ENCODE data around the gene ILDR2.

ILDR2 gene

DNA sequence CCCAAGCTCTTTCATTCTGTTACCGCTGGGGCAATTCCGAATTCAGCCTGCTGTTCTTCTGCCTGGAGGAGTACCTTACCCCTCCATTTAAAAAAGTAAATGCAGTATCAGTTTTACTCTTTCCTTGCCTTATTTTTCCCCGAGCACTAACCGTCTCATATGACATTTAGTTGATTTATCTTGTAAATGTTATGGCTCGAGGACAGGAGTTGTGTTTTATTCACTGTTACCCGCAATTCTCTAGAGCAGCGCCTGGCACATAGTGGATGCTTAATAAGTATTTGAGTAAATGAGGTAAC is 98.9 kb downstream of the ILDR2 start:
- TF ChIP-seq CTCF (IDR thresholded peaks at IDR 0.05; ENCODE audit: borderline replicate concordance, insufficient read depth, low read depth, low read length) = no peak
- H3K4me3 ChIP-seq (ENCODE audit: low read depth, low read length) = peak overlapping the region; percentile 28

DNA sequence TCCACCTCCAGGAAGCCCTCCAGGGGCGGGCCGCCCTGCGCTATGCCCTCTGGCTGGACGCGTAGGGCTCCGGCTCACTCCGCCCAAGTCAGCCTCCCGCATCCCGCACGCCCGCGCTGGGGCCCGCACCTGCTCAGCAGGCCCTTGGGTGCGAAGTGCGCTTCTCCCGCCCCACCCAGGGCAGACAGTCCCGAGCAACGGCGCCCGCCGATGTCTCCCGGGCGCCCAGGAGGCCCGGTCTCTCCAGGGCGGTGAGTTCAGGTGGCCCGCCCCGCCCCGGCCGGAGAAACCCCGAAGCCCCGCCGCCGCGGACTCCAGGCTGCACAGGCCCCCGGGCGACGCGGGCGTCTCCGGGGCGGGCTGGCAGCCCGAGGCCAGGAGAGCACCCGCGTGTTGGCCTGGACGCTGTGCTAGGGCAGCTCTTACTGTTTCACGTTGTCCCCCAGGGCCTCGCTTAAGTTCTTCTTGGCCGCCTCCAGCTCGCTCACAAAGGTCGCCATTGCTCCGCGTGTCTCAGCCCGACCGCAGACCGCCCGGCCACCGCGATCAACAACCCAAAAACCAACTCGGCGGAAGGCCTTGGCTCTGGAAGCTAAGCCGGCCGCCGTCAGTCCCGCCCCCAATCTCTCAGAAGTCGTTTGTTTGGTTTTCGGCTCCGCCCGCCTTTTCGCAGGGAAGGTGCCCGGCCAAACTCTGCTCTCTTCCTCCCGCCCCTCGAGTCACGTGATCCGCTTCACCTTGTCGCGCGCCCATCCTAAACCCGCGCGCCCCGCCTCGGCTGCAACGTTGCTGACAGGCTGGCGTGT is 99.4 kb downstream of the ILDR2 start, which contains the start of gene TADA1:
Gene TADA1 (minus strand): TSS at position 531 of the 806 bp plus-strand sequence. CDS start 31 bp downstream, at position 500.
- TF ChIP-seq CTCF (IDR thresholded peaks at IDR 0.05; ENCODE audit: borderline replicate concordance, insufficient read depth, low read depth, low read length) = no peak
- H3K4me3 ChIP-seq (ENCODE audit: low read depth, low read length) = peak within 1 kb of the TSS; percentile 80

DNA sequence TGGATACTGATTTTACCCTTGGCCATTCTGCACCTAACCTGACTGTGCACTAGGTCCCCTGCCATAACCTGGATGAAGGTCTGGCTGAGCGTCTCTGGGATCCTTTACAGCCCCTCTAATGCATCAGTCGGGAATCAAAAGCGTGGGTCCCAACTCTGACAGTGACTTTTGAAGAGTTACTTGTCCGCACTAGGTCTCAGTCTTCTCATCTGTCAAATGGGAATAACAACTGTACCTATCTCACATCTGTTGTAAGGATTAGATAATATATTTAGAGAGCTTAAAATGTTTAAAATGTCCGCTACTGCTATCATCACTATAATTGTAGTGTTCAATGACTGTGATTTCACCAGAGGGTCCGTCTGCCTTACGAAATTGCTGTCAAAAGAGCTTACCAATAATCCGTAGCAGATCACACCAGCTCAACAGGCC is 100.0 kb downstream of the ILDR2 start:
- H3K4me3 ChIP-seq (ENCODE audit: low read depth, low read length) = peak overlapping the region; percentile 80
- no peak for TF ChIP-seq CTCF (IDR thresholded peaks at IDR 0.05; ENCODE audit: borderline replicate concordance, insufficient read depth, low read depth, low read length)

DNA sequence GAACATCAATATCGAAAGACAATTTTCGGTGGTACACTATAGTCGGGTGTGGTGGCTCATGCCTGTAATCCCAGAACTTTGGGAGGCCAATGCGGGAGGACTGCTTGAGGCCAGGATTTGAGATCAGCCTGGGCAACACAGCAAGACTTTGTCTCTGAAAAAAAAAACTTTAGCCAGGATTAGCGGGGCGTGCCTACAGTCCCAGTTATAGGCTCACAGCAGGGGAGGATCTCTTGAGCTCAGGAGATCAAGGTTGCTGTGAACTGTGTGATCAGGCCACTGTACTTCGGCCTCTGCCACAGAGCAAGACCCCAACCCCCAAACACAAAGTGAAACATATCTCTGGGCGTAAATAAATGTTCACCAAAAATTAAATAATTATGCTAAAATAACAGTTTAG is 100.9 kb downstream of the ILDR2 start:
- no peak overlapping the region for H3K4me3 ChIP-seq (ENCODE audit: low read depth, low read length)
- no peak for TF ChIP-seq CTCF (IDR thresholded peaks at IDR 0.05; ENCODE audit: borderline replicate concordance, insufficient read depth, low read depth, low read length)

DNA sequence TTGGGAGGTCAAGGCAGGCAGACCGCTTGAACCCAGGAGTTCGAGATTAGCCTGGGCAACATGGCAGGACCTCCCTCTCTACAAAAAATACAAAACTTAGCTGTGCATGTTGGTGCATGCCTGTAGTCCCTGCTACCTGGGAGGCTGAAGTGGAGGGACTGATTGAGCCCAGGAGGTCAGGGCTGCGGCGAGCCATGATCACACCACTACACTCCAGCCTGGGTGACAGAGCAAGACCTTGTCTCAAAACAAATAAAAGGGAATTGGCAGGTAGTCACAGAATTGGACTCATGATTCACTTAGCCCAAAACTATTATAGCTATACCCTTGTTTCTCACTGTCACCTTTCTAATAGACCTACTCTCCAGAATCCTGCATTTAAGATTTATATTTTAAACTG is 104.8 kb downstream of the ILDR2 start:
- H3K4me3 ChIP-seq (ENCODE audit: low read depth, low read length) = no peak overlapping the region

DNA sequence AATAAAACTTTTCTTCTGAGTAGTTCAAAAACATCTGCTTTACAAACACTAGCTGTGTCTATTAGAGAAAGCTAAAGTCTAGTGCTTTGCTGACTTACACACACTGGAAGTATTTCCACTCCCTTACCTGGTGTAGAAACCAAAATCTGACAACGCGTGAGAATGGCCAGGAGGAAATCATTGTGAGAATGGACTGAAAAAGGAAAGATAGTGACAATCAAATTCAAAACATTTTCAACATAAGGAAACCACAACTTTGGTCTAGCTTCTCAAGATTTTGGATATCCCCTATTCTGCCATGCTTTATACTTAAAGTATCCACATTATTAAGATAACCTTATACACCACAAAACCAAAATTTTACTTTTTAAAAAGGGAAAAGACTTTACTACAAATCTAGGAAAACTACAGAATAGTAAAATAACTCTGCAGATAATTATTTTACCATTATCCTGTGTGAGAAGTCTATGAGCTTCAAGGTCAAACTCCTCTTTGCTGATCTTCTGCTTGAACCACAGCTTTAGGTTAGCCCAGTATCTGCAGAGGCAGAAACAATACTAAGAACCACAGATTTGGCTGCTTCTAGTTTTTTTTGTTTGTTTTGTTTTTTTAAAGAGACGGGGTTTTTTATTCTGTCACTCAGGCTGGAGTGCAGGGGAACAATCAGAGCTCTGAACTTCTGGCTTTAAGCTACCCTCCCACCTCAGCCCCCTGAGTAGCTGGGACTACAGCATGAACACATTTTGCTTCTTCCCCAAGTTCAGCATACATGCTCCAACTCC is 105.8 kb downstream of the ILDR2 start:
- TF ChIP-seq CTCF (IDR thresholded peaks at IDR 0.05; ENCODE audit: borderline replicate concordance, insufficient read depth, low read depth, low read length) = no peak
- no peak overlapping the region for H3K4me3 ChIP-seq (ENCODE audit: low read depth, low read length)

More for the DNA sequence above, 104.8 kb downstream of the ILDR2 start:
- no peak for TF ChIP-seq CTCF (IDR thresholded peaks at IDR 0.05; ENCODE audit: borderline replicate concordance, insufficient read depth, low read depth, low read length)
